NCI-H2171 (cell line): ENCODE results near the gene NR3C2.

Source experiments
- DNase-seq: peaks from one replicate; lab custom pipeline; 2025; lab: John Stamatoyannopoulos, UW

Gene NR3C2

GRCh38 chr4:148073349-148073748 is 368.9 kb downstream of the NR3C2 start:
- no peak for DNase-seq

- DNase-seq, result no peak
Measured at GRCh38 chr4:148072789-148073188, 369.4 kb downstream of the NR3C2 start.

- DNase-seq, result no peak
Measured at GRCh38 chr4:148071009-148071408, 371.2 kb downstream of the NR3C2 start.

GRCh38 chr4:148069895-148070178 is 372.4 kb downstream of the NR3C2 start:
- DNase-seq, result no peak

GRCh38 chr4:148069086-148069894 is 372.9 kb downstream of the NR3C2 start:
- DNase-seq, result no peak

- DNase-seq, result no peak
Measured at GRCh38 chr4:148068065-148068911, 373.9 kb downstream of the NR3C2 start.

GRCh38 chr4:148067301-148067916 is 374.8 kb downstream of the NR3C2 start:
- no peak for DNase-seq

- no peak for DNase-seq
Measured at GRCh38 chr4:148065075-148065474, 377.1 kb downstream of the NR3C2 start.

- no peak for DNase-seq
Measured at GRCh38 chr4:148064451-148064850, 377.8 kb downstream of the NR3C2 start.

- DNase-seq, result no peak
Measured at GRCh38 chr4:148062301-148062950, 379.8 kb downstream of the NR3C2 start.

- peak; percentile 13 for DNase-seq
Measured at GRCh38 chr4:148061795-148062194, 380.4 kb downstream of the NR3C2 start.

- no peak for DNase-seq
Measured at GRCh38 chr4:148061141-148061481, 381.1 kb downstream of the NR3C2 start.

GRCh38 chr4:148060264-148061140 is 381.7 kb downstream of the NR3C2 start:
- no peak for DNase-seq

GRCh38 chr4:148059617-148060180 is 382.5 kb downstream of the NR3C2 start:
- no peak for DNase-seq

- no peak for DNase-seq
Measured at GRCh38 chr4:148057984-148058859, 384.0 kb downstream of the NR3C2 start.

- DNase-seq, result no peak
Measured at GRCh38 chr4:148057516-148057915, 384.7 kb downstream of the NR3C2 start.

GRCh38 chr4:148056879-148057278 is 385.3 kb downstream of the NR3C2 start:
- no peak for DNase-seq

GRCh38 chr4:148055844-148056243 is 386.4 kb downstream of the NR3C2 start:
- DNase-seq, result no peak

- DNase-seq, result peak; percentile 67
Measured at GRCh38 chr4:148054275-148054674, 387.9 kb downstream of the NR3C2 start.
